GM21528 (cell line): ENCODE data around the gene HLA-DQB1.
"Not testable (repeated sequence)": the region's sequence is repeated elsewhere in the genome, so short reads cannot be mapped to it uniquely, and the experiment has no call there.

ENCODE experiments used
- ATAC-seq: cut with Tn5 transposase; IDR thresholded peaks from one replicate; pipeline ENCODE4 v1.9.1; 2021; ENCODE audit warnings: mild to moderate bottlenecking, moderate library complexity; ENCODE audit not compliant: unreplicated experiment, low FRiP score

HLA-DQB1 gene

GRCh38 chr6:32664354-32664753 is 2.1 kb downstream of the HLA-DQB1 start:
- ATAC-seq = no peak

GRCh38 chr6:32662836-32663235 is 3.6 kb downstream of the HLA-DQB1 start:
- ATAC-seq = no peak

GRCh38 chr6:32662099-32662498 is 4.4 kb downstream of the HLA-DQB1 start:
- ATAC-seq = no peak

- no peak for ATAC-seq
These were observed 6.4 kb downstream of the HLA-DQB1 start for GRCh38 chr6:32659856-32660595.

- ATAC-seq = no peak
These were observed 8.1 kb downstream of the HLA-DQB1 start for GRCh38 chr6:32658268-32658897.

GRCh38 chr6:32657819-32658218 is 8.6 kb downstream of the HLA-DQB1 start:
- not testable (repeated sequence) for ATAC-seq

GRCh38 chr6:32657329-32657728 is 9.1 kb downstream of the HLA-DQB1 start:
- ATAC-seq = not testable (repeated sequence)

GRCh38 chr6:32655203-32655710 is 11.2 kb downstream of the HLA-DQB1 start:
- no peak for ATAC-seq

GRCh38 chr6:32645047-32645703 is 21.3 kb downstream of the HLA-DQB1 start:
- no peak for ATAC-seq

- no peak for ATAC-seq
These were observed 22.6 kb downstream of the HLA-DQB1 start for GRCh38 chr6:32643904-32644303.

- ATAC-seq = no peak
These were observed 23.7 kb downstream of the HLA-DQB1 start for GRCh38 chr6:32642720-32643106.

- not testable (repeated sequence) for ATAC-seq
These were observed 24.4 kb downstream of the HLA-DQB1 start for GRCh38 chr6:32641785-32642719.

GRCh38 chr6:32641122-32641521 is 25.3 kb downstream of the HLA-DQB1 start:
- no peak for ATAC-seq

GRCh38 chr6:32639440-32640394 is 26.7 kb downstream of the HLA-DQB1 start:
- ATAC-seq = no peak

- ATAC-seq = no peak
These were observed 27.8 kb downstream of the HLA-DQB1 start for GRCh38 chr6:32638532-32639219.

GRCh38 chr6:32637883-32638282 is 28.6 kb downstream of the HLA-DQB1 start:
- no peak for ATAC-seq

GRCh38 chr6:32637219-32637880 is 29.1 kb downstream of the HLA-DQB1 start, which contains the start of gene HLA-DQA1:
TSS of gene HLA-DQA1 (plus strand) at chr6:32637406. CDS start at chr6:32637459, 53 bp downstream.
- peak; percentile 66 for ATAC-seq

GRCh38 chr6:32635526-32636123 is 30.8 kb downstream of the HLA-DQB1 start:
- no peak for ATAC-seq
